HG02623 (cell line): Measurements from ENCODE around the gene FANCF.
"Not testable (repeated sequence)": the region's sequence is repeated elsewhere in the genome, so short reads cannot be mapped to it uniquely, and the experiment has no call there.

ENCODE experiments used
- ATAC-seq: cut with Tn5 transposase; IDR thresholded peaks from one replicate; pipeline ENCODE4 v1.9.1; 2021; ENCODE audit warnings: moderate library complexity; ENCODE audit not compliant: unreplicated experiment

The FANCF gene, protein sequence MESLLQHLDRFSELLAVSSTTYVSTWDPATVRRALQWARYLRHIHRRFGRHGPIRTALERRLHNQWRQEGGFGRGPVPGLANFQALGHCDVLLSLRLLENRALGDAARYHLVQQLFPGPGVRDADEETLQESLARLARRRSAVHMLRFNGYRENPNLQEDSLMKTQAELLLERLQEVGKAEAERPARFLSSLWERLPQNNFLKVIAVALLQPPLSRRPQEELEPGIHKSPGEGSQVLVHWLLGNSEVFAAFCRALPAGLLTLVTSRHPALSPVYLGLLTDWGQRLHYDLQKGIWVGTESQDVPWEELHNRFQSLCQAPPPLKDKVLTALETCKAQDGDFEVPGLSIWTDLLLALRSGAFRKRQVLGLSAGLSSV

DNA sequence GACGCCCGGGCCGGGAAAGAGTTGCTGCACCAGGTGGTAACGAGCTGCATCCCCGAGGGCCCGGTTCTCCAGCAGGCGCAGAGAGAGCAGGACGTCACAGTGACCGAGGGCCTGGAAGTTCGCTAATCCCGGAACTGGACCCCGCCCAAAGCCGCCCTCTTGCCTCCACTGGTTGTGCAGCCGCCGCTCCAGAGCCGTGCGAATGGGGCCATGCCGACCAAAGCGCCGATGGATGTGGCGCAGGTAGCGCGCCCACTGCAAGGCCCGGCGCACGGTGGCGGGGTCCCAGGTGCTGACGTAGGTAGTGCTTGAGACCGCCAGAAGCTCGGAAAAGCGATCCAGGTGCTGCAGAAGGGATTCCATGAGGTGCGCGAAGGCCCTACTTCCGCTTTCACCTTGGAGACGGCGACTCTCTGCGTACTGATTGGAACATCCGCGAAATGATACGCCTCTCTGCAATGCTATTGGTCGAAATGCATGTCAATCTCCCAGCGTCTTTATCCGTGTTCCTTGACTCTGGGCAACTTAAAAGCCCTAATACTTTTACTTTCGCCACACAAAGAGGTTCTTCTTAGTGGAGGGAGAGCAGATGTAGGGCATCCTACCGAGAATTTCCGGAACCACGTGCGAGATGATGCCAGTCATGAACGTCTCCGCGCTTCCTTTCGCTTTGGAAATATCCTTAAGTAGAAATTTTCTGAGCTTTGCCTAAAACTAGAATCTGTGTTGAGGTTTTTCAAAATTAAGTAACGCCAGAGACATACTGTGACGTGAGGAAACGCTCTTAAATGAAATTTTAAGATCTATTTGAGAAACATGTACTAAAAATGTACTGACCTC is at the start of gene FANCF:
Gene FANCF (minus strand): TSS at position 376 of the 840 bp plus-strand sequence. CDS start 13 bp downstream, at position 363.
- peak; percentile 95 for ATAC-seq

DNA sequence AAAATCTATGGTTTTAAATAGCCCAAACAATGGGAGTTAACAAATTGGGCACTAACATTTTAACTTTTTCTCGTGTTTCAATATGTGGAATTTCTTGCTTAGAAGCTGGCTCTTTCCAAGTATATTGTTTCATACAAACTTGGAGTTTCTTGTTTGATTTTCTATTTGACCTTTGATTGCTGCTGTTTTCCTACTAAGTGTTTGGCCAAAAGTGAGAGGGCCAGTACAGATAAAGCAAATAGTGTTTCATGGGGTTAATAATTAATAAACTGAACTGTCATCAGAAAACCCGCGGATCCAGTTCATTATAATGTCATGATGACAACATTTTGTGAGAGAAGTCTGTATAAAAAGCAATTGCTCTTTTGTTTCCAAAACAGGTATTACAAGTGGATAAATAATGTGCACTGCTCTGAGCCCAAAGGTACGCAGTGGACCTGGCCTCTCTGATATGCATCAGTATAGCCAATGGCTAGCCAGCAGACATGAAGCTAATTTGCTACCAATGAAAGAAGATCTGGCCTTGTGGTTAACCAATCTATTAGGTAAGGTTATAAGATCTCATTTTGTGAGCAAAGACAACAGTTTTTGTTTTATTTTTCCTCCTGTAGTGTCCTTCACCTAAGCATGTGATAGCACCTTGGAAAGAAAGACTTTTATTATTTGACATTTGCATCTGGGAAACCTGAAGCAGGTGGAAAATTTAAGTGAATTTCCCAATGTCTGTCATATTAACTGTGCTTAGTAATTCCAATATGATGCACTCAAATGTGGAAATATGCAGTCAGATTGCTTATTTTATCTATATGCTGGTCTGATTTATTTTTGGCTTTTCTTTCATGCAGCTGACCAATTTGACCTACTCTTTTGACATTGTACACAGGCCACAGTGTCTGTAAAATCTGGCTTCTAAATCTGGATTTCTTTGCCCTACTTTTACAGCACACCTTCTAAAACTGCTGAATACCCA is 49.1 kb upstream of the FANCF start:
- ATAC-seq: no peak

GRCh38 chr11:22671751-22672150 is 46.1 kb upstream of the FANCF start:
- ATAC-seq: no peak

DNA sequence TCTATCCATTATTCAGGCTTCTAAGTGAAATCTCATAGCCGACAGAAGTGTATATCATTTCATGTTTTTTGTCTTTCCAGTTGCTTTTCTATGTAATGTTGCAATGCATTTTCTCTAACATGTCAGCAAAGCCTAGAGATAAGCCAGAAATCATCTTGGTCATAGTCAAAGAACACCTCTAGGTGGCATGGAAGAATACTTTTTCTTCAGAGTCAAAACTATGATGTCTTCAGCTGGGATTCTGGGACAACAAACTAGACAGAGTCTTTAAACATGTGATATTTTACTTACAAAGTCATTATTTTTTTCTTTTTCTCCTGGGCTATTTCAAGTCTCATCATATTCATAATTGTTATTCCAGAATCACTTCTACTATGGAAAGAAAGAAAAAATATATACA is 45.2 kb upstream of the FANCF start:
- ATAC-seq: peak; percentile 30

DNA sequence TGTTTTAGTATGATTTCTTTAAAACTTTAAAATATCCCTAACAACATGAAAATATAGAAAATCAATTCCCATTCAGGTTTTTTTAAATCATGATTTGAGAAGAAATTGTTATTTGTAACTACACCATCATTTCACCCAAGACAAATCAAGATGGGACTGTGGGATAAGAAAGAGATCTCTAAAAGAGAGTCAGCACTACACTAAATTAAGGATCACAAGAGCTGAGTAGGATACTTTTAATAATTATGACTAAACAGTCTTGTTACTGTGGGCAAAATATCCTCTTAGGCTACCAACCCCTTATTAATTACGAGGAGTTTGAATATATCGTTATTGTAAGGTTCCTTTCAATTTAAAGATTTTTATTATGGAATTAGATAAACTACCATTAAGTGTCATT is 43.7 kb upstream of the FANCF start:
- no peak for ATAC-seq

GRCh38 chr11:22668005-22668796 is 42.6 kb upstream of the FANCF start:
- ATAC-seq: peak; percentile 36

GRCh38 chr11:22666688-22667439 is 41.2 kb upstream of the FANCF start:
- peak; percentile 36 for ATAC-seq

- ATAC-seq: peak; percentile 7
These were observed 40.7 kb upstream of the FANCF start, which contains the start of gene GAS2 for GRCh38 chr11:22666325-22666687. GAS2 (plus strand) TSS chr11:22666611; CDS start chr11:22674870, 8,259 bp downstream.

DNA sequence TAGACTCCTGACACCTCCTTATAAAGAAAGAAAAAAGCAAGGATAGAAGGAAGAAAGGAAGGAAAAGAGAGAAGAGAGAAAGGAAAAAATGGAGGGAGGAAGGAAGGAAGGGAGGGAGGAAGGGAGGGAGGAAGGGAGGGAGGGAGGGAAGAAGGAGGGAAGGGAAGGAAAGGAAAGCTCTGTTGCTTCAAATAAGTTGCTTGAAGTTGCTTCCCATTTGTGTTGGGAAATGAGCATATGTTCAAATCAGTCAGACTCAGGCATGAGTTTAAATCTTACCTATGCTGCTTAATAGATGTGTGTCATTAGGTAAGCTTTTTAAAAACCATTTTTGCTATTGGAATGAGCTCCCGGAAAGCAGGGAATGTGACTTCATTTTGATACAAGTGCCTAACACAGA is 34.2 kb upstream of the FANCF start:
- ATAC-seq: no peak

- ATAC-seq: peak; percentile 96
These were observed 31.6 kb upstream of the FANCF start for GRCh38 chr11:22657101-22657694.

DNA sequence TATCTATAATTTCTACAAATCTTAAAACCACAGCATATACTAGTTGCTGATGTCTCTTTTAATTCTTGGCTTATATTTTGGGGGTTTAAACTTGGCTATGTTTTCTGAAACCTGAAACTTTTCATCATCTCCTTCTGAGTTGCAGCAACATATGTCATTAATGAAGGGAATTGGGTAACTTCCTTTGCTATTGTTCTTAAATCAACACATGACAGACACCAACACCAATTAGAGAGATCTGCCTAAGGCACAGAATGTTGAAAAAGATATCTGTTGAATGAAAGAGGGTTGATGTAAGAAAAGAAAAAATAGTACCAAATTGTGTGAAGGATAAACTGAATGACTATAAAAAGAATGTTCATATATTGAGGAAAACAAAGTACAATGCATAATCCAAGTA is 30.5 kb upstream of the FANCF start:
- no peak for ATAC-seq

DNA sequence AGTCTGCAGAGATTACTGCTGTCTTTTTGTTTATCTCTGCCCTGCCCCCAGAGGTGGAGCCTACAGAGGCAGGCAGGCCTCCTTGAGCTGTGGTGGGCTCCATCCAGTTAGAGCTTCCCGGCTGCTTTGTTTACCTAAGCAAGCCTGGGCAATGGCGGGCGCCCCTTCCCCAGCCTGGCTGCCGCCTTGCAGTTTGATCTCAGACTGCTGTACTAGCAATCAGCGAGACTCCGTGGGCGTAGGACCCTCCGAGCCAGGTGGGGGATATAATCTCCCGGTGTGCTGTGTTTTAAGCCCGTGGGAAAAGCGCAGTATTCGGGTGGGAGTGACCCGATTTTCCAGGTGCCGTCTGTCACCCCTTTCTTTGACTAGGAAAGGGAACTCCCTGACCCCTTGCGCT is 26.7 kb upstream of the FANCF start:
- not testable (repeated sequence) for ATAC-seq

DNA sequence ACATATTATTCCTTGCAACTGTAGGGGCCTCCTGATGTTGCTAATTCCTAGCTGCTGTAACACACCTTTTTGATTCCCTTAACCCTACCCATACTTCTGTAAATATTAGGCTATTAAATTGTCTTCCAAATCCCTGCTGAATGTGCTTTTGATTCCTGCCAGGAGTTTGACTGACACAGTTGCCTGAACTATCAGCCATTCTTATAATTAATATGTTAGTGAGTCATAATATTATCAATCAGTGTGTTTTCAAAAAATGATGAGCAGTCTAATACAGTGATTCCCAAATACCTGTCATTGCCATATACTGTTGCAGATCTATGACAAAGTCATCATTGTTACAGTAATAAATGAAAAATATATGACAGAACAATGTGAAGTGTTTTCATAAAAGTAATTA is 15.9 kb upstream of the FANCF start:
- no peak for ATAC-seq

- ATAC-seq: no peak
These were observed 15.2 kb upstream of the FANCF start for GRCh38 chr11:22640862-22641261.

DNA sequence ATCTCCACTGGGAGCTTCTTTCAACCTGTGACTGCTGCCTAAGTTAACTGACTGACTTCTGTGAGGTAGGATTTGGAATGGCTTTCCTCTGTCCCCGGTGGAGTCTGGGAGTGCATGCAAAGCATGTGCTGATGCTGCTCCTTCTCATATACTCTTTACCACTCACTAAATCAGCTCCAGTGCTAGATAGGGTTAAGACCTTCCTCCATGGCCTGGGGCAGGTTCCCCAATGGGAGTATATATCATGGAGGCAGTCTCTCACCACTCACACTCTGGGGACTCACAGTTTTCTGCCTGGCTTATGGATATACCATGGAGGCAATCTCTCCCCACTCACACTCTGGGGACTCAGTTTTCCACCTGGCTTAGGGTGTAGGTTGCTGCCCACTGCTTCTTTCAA is 10.1 kb upstream of the FANCF start:
- ATAC-seq: no peak

DNA sequence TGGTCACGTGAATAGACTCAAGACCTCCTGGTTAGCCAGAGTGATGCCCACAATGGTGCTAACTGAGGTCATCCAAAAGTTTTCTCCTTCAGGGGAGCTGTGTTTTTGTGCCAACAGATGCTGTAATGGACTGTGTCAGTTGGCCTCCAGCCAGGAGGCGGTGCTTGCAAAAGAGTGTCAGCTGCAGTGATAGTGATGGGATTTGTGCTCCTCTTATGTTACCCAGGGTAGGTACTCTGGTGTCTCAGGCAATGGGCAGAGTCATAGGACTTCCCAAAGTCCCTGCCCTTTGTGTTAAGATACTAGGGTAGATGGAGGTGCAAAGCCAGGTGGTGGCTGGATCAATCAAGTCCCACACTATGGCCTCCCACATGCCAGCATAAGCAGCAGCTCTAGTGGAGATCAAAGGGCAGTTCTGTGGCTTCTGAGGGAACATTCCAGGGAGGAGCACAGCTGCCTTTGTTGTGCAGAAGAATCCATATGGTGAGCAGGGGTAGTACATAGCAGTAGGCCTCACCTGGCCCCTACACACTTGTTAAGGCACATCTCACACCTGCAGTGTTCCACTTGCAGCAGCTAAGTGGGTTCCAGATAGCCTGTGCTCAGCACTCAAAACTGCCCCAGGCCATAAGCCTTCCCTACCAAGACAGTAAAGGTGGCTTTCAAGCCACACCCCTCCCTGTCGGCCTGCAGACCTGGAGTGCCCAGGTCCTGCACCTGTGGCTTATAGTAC is 9.4 kb upstream of the FANCF start:
- ATAC-seq: no peak

DNA sequence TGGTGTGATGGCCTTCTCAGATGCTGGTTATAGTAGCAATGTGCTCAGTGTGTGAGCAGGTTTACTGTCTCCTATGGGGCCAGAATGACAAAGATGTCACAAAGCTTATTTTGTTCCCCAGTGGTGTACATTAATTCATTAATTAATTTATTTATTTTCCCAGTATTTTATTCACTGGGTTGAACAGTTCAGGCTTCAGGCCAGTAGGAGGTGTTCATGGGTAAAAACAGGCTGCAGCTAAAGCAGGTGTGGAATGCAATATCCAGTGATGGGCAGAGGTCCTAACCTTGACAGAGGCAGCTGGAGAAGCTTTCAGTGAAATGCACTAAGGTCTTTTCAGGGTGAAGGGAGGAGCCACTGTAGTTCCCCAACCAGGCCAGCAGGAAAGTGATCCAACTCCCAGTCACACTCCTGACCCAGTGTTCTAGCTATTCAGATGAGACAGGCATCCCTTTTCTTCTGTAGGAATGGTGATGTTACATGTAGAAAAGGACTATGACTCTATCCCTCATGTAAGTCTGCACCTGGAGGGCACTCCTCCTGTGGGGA is 7.8 kb upstream of the FANCF start:
- ATAC-seq: no peak

- no peak for ATAC-seq
These were observed 1.8 kb upstream of the FANCF start for GRCh38 chr11:22627421-22627820.
